NB4 (cell line): Measurements from ENCODE around the gene CCDC138.

ENCODE experiments used
- DNase-seq: peaks from one replicate; pipeline ENCODE4 v3.0.0; 2010; ENCODE audit warnings: low read depth
- H3K4me3 ChIP-seq: one replicate; pipeline ENCODE4 v1.5.1; 2011; ENCODE audit warnings: mild to moderate bottlenecking, low read depth, low read length, moderate library complexity
- CTCF ChIP-seq: IDR thresholded peaks from one replicate; pipeline ENCODE4 v1.5.1; 2012; ENCODE audit warnings: low read depth, low read length
- MYC ChIP-seq: IDR thresholded peaks from 2 replicates; pipeline ENCODE4 v1.6.1; 2011; ENCODE audit warnings: low read depth, low read length
- POLR2A ChIP-seq: IDR thresholded peaks from 2 replicates; pipeline ENCODE4 v1.6.1; 2011; ENCODE audit warnings: mild to moderate bottlenecking; ENCODE audit not compliant: insufficient read length; ENCODE audit errors: extremely low read depth
- TF ChIP-seq, protein P1 (sequence below): IDR thresholded peaks from 2 replicates; pipeline ENCODE4 v1.6.1; 2011; ENCODE audit warnings: low read depth, low read length

The CCDC138 gene

GRCh38 chr2:108924580-108925251 is 138.1 kb downstream of the CCDC138 start:
- DNase-seq: no peak
- no peak overlapping the region for H3K4me3 ChIP-seq
- TF ChIP-seq MYC (no peak), POLR2A (no peak), CTCF (no peak)
- TF ChIP-seq, protein P1, sequence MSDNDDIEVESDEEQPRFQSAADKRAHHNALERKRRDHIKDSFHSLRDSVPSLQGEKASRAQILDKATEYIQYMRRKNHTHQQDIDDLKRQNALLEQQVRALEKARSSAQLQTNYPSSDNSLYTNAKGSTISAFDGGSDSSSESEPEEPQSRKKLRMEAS: no peak

DNA sequence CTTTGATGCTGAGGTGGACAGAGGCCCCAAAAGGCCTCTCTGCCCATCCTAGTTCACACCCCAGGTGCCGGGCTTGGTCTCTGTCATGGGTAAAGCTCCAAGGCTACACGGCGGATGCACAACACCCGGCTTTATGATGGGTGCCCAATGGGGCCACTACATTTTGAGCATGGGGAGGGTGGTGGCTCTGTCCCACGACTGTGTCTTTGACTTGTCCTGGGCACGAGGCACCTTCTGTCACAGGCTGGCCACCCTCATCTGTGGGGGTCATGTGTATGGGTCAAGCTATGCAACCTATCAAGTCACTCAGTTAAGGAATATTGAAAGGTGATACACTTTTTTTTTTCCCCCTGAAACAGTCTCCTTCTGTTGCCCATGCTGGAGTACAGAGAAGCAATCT is 138.7 kb downstream of the CCDC138 start:
- no peak overlapping the region for H3K4me3 ChIP-seq
- TF ChIP-seq, protein P1: no peak
- TF ChIP-seq POLR2A: no peak
- TF ChIP-seq MYC: no peak
- TF ChIP-seq CTCF: no peak
- no peak for DNase-seq

- TF ChIP-seq, protein P1: no peak
- TF ChIP-seq POLR2A (no peak), CTCF (no peak), MYC (no peak)
- H3K4me3 ChIP-seq: no peak overlapping the region
- DNase-seq: no peak
These were observed 139.2 kb downstream of the CCDC138 start for GRCh38 chr2:108925735-108926134.
